Adrenal gland (tissue), 5 donors: Measurements from ENCODE around the gene EIF1AX.
"Not testable (repeated sequence)": the region's sequence is repeated elsewhere in the genome, so short reads cannot be mapped to it uniquely, and the experiment has no call there.

Experiments used
- CTCF ChIP-seq, 6 experiments: fragments of 450-650 bp in 4 of 6; fragments of 200-600 bp in 2 of 6; sonication (generic) in 1 of 6; IDR thresholded peaks; 1 replicate in 5 of 6; 2 replicates in 1 of 6; pipeline versions ENCODE4 v1.5.1 to v1.8.0; 2016 to 2021; ENCODE audit warnings: antibody characterized with exemption in 6 of 6, mild to moderate bottlenecking in 2 of 6, moderate library complexity in 1 of 6
- POLR2A ChIP-seq, 2 donors: fragments of 450-650 bp; IDR thresholded peaks; one replicate each; pipeline ENCODE4 v1.6.1; 2017; ENCODE audit warnings: antibody characterized with exemption in 2 of 2, mild to moderate bottlenecking in 2 of 2, moderate library complexity in 1 of 2
- donor health status: DM: no; HTN: no; CAD: no.

DNA sequence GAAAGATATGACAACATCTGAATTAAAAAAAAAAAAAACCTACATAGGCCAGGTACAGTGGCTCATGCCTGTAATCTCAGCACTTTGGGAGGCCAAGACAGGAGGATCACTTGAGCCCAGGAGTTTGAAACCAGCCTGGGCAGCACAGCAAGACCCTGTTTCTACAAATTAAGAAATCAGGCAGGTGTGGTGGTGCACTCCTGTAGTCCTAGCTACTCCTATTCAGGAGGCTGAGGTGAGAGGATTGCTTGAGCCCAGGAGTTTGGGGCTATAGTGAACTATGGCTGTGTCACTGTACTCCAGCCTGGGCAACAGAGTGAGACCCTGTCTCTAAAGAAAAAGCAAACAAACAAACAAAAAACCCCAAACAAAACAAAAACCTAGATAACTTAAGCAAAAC is 20.9 kb upstream of the EIF1AX start:
- not testable (repeated sequence) for TF ChIP-seq CTCF, POLR2A (IDR thresholded peaks at IDR 0.05)
